A549 treated with AZD2906 at 1 μM for 4 hours (cell line): Measurements from ENCODE around the gene BLOC1S3. TPM values are rescaled to one million over a fixed set of nuclear protein-coding genes. Genes with fewer than 3 reads are reported as not detected.

ENCODE experiments used
- total RNA-seq: library from RNA; stranded (reverse); fragments of 200-300 nt; extraction: Qiagen RNA extraction; gene quantifications from 5 replicates; pipeline ENCODE4 v1.2.3, GENCODE V29; 2022

The BLOC1S3 gene, protein sequence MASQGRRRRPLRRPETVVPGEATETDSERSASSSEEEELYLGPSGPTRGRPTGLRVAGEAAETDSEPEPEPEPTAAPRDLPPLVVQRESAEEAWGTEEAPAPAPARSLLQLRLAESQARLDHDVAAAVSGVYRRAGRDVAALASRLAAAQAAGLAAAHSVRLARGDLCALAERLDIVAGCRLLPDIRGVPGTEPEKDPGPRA
- total RNA-seq: 27.5 to 36.7 TPM (median 32.6 TPM) in 5 replicates

DNA sequence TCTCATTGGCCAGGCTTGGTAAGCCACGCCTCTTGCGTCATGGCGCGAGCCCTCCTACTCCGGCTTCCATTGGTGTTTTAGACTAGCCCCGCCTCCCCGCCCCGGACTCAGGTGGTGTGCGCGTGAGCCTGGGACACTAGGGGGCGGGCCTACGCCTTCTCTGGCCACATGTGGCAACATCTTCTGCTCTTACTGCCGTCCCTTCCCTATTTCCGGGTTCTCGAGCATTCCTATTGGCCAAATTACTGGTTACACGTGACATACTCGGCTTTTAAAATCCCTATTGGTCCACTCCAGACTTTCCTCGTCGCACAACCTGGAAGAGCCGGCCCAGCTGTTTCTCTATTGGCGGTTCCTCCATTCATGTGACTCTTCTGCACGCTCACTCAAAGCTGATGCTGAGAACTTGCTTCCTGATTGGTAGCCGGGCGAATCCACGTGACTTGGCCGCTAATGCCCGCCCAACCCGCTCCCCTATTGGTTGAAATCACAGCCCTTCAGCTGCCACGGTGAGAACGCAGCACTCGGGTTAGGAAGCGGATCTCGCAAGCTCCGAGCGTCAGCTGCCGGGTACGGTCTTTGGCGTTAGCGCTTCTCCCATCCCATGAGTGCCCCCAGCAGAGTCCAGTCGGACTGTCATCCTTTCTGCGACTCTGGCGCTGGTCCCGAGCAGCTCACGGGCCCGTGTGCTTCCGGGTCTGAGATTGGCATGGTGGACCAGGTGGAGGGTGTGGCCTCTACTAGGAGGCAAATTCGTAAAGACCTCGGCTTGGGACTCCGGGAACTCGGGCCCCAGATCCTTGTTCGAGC lies at the start of gene BLOC1S3:
TSS of gene BLOC1S3 (plus strand) at position 523 of the 810 bp plus-strand sequence. CDS start 513 bp downstream, outside the sequence.

DNA sequence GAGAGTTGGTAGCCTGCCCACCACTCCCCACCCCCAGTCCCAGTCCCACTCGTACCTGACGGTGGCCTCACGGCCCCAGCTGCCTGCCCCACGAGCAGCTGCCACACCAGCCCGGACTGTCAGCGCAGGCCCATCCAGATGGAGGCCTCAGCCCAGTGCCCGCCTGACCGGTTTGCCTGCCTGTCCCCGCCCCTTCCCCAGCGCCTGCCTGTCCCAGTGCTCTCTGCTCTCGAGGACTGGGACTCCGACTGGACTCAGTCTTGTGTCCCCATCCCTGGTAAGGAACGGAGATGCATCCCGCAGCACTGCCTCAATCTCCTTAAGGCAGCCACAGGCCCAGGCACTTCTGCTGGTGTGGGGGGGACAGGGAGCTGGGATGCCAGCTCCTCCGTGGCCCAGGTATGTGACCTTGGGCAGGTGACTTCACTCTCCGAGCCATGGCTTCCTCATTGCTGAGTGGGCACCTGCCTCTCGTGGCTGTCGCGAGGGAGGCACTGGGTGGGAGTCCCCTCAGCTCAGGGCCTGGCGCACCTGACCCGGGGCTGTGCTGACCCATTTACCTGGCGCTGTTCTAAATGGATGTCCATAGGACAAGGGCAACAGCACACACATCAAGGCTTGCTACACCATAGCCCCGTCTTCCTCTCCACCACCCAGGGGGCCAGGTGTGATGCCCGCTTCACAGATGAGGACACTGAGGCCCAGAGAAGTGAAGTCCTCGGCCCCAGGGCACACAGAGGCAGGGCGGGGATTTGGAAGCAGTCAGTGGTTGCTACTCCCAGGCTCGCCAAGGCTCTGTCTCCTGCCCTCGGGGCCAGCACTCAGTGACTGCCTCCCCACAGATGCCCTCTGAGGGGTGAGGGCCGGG lies 17.5 kb upstream of the BLOC1S3 start, which contains the start of gene NKPD1:
TSS of gene NKPD1 (minus strand) at position 113 of the 868 bp plus-strand sequence. CDS start 832 bp downstream, outside the sequence.

DNA sequence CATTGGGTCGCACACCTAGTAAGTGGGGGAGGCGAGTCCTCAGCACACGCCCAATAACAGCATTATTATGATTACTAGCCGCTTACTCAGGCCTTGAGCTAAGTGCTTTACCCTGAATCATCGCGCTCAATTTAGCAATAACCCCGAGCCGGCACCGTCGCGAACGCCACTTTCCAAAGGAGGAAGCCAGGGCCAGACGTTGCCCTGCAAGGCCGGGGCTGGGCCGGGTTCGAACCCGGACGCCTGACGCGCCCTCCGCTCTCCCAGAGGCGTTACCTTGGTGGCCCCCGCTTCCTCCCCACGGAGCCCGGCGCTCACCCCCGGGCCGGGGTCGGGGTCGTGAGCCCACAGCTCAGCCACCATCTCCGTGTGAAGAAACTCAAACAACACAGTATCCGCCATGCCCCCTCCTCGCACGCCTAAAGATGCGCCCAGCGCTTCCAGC lies 745 bp upstream of the BLOC1S3 start, which contains the start of gene TRAPPC6A:
TSS of gene TRAPPC6A (minus strand) at position 421 of the 445 bp plus-strand sequence. CDS start at position 402, 19 bp downstream.

Other genes with a start within 250 kb of the BLOC1S3 start
- not detected in 5 replicates for gene APOC4, start 236.5 kb upstream of the BLOC1S3 start, total RNA-seq
- not detected in 5 replicates for gene APOC2, start 232.7 kb upstream of the BLOC1S3 start, total RNA-seq
- 140 to 185 TPM (median 176 TPM) in 5 replicates for gene CLPTM1, start 223.4 kb upstream of the BLOC1S3 start, total RNA-seq
- gene RELB, start 177.3 kb upstream of the BLOC1S3 start, total RNA-seq: 23.1 to 46.1 TPM (median 39.5 TPM) in 5 replicates
- 45.4 to 71.7 TPM (median 67.2 TPM) in 5 replicates for gene CLASRP, start 139.7 kb upstream of the BLOC1S3 start, total RNA-seq
- gene ZNF296, start 102.3 kb upstream of the BLOC1S3 start, total RNA-seq: 12.1 to 21.4 TPM (median 18.9 TPM) in 5 replicates
- gene GEMIN7, start 99.5 kb upstream of the BLOC1S3 start, total RNA-seq: 91.8 to 109 TPM (median 95.5 TPM) in 5 replicates
- 31.6 to 44.7 TPM (median 43.0 TPM) in 5 replicates for gene PPP1R37, start 85.6 kb upstream of the BLOC1S3 start, total RNA-seq
- gene NKPD1, start 17.8 kb upstream of the BLOC1S3 start, total RNA-seq: 0.51 to 1.2 TPM (median 0.93 TPM) in 5 replicates
- 39.5 to 51.0 TPM (median 45.7 TPM) in 5 replicates for gene TRAPPC6A, start 547 bp upstream of the BLOC1S3 start, total RNA-seq
- gene EXOC3L2, start 66.6 kb downstream of the BLOC1S3 start, total RNA-seq: 1.3 to 2.5 TPM (median 2.3 TPM) in 5 replicates
- gene MARK4, start 72.5 kb downstream of the BLOC1S3 start, total RNA-seq: 6.8 to 10.1 TPM (median 8.3 TPM) in 5 replicates
- 0.05 to 0.07 TPM (median 0.06 TPM) in 3 of 5 replicates, not detected in the others for gene CKM, start 144.1 kb downstream of the BLOC1S3 start, total RNA-seq
- 0.85 to 1.2 TPM (median 1.2 TPM) in 5 replicates for gene KLC3, start 162.0 kb downstream of the BLOC1S3 start, total RNA-seq
- 9.4 to 13.9 TPM (median 12.3 TPM) in 5 replicates for gene ERCC2, start 191.8 kb downstream of the BLOC1S3 start, total RNA-seq
- gene PPP1R13L, start 226.3 kb downstream of the BLOC1S3 start, total RNA-seq: 35.8 to 49.1 TPM (median 40.0 TPM) in 5 replicates
- gene POLR1G, start 227.9 kb downstream of the BLOC1S3 start, total RNA-seq: 42.2 to 51.6 TPM (median 45.0 TPM) in 5 replicates
- 135 to 175 TPM (median 167 TPM) in 5 replicates for gene ERCC1, start 245.1 kb downstream of the BLOC1S3 start, total RNA-seq